ENCODE results near the gene UBE2E2. TPM values are rescaled to one million over a fixed set of nuclear protein-coding genes. Genes with fewer than 3 reads are reported as not detected.

UBE2E2 gene
- total RNA-seq, 2 donors from 2014 or later, result 6.4 to 9.6 TPM

- peaks cover 0 to 3% of the 10 kb centered on the region in 2 donors for H3K4me1 Mint-ChIP-seq (ENCODE audit: low read depth in 2 of 2)
- peaks cover 9 to 13% of the 10 kb centered on the region in 2 donors for H3K27me3 Mint-ChIP-seq
- peaks cover 4% of the 10 kb centered on the region for H3K9me3 Mint-ChIP-seq
- no peak overlapping the region for H3K27ac Mint-ChIP-seq
- H3K4me3 Mint-ChIP-seq, result no peak overlapping the region
- DNase-seq (ENCODE audit: low spot score) (no peak), ATAC-seq (no peak)
- no peaks in the 10 kb centered on the region for H3K36me3 Mint-ChIP-seq
These were observed 35.5 kb downstream of the UBE2E2 start for GRCh38 chr3:23238578-23238977.

GRCh38 chr3:23239211-23240068 is 36.3 kb downstream of the UBE2E2 start:
- Mint-ChIP-seq H3K36me3 (no peaks in the 10 kb centered on the region), H3K4me1 (ENCODE audit: low read depth in 2 of 2) (peaks cover 0 to 2% of the 10 kb centered on the region in 2 donors), H3K9me3 (peaks cover 4% of the 10 kb centered on the region), H3K27ac (no peak overlapping the region), H3K27me3 (peaks cover 9% of the 10 kb centered on the region in 2 donors), H3K4me3 (no peak overlapping the region)
- no peak for DNase-seq (ENCODE audit: low spot score)
- no peak for ATAC-seq

GRCh38 chr3:23240171-23240785 is 37.2 kb downstream of the UBE2E2 start:
- H3K27me3 Mint-ChIP-seq, result peaks cover 7 to 9% of the 10 kb centered on the region in 2 donors
- no peak for DNase-seq (ENCODE audit: low spot score)
- no peak overlapping the region for H3K27ac Mint-ChIP-seq
- H3K4me3 Mint-ChIP-seq, result no peak overlapping the region
- no peak for ATAC-seq
- H3K9me3 Mint-ChIP-seq, result peaks cover 4% of the 10 kb centered on the region
- H3K4me1 Mint-ChIP-seq (ENCODE audit: low read depth in 2 of 2), result no peaks in the 10 kb centered on the region
- H3K36me3 Mint-ChIP-seq, result no peaks in the 10 kb centered on the region

GRCh38 chr3:23241256-23241655 is 38.1 kb downstream of the UBE2E2 start:
- H3K27ac Mint-ChIP-seq, result no peak overlapping the region
- ATAC-seq (no peak), DNase-seq (ENCODE audit: low spot score) (no peak)
- no peaks in the 10 kb centered on the region for H3K9me3 Mint-ChIP-seq
- H3K4me3 Mint-ChIP-seq, result no peak overlapping the region
- H3K4me1 Mint-ChIP-seq (ENCODE audit: low read depth in 2 of 2), result no peaks in the 10 kb centered on the region
- H3K36me3 Mint-ChIP-seq, result no peaks in the 10 kb centered on the region
- peaks cover 3 to 9% of the 10 kb centered on the region in 2 donors for H3K27me3 Mint-ChIP-seq

- no peak for DNase-seq (ENCODE audit: low spot score)
- Mint-ChIP-seq H3K27ac (no peak overlapping the region), H3K4me1 (ENCODE audit: low read depth in 2 of 2) (no peaks in the 10 kb centered on the region), H3K36me3 (no peaks in the 10 kb centered on the region), H3K4me3 (no peak overlapping the region), H3K9me3 (no peaks in the 10 kb centered on the region), H3K27me3 (peaks cover 3 to 9% of the 10 kb centered on the region in 2 donors)
- ATAC-seq, result no peak
These were observed 39.0 kb downstream of the UBE2E2 start for GRCh38 chr3:23242106-23242505.

- DNase-seq (ENCODE audit: low spot score) (no peak), ATAC-seq (no peak)
- Mint-ChIP-seq H3K4me1 (ENCODE audit: low read depth in 2 of 2) (no peaks in the 10 kb centered on the region), H3K4me3 (no peak overlapping the region), H3K27me3 (peaks cover 3 to 16% of the 10 kb centered on the region in 2 donors), H3K9me3 (no peaks in the 10 kb centered on the region), H3K27ac (no peak overlapping the region), H3K36me3 (no peaks in the 10 kb centered on the region)
These were observed 41.4 kb downstream of the UBE2E2 start for GRCh38 chr3:23244324-23245041.

- Mint-ChIP-seq H3K36me3 (no peaks in the 10 kb centered on the region), H3K4me1 (ENCODE audit: low read depth in 2 of 2) (no peaks in the 10 kb centered on the region), H3K9me3 (no peaks in the 10 kb centered on the region), H3K27me3 (peaks cover 0 to 10% of the 10 kb centered on the region in 2 donors), H3K27ac (no peak overlapping the region), H3K4me3 (no peak overlapping the region)
- DNase-seq (ENCODE audit: low spot score) (no peak), ATAC-seq (no peak)
These were observed 43.5 kb downstream of the UBE2E2 start for GRCh38 chr3:23246651-23247050.

- ATAC-seq, result no peak
- no peaks in the 10 kb centered on the region for H3K36me3 Mint-ChIP-seq
- no peak overlapping the region for H3K4me3 Mint-ChIP-seq
- no peaks in the 10 kb centered on the region for H3K9me3 Mint-ChIP-seq
- DNase-seq (ENCODE audit: low spot score), result no peak
- H3K27me3 Mint-ChIP-seq, result peaks cover 0 to 8% of the 10 kb centered on the region in 2 donors
- no peaks in the 10 kb centered on the region for H3K4me1 Mint-ChIP-seq (ENCODE audit: low read depth in 2 of 2)
- no peak overlapping the region for H3K27ac Mint-ChIP-seq
These were observed 45.5 kb downstream of the UBE2E2 start for GRCh38 chr3:23248594-23249131.

- no peaks in the 10 kb centered on the region for H3K9me3 Mint-ChIP-seq
- no peak for ATAC-seq
These were observed 46.8 kb downstream of the UBE2E2 start for GRCh38 chr3:23249961-23250360.

GRCh38 chr3:23252122-23252521 is 49.0 kb downstream of the UBE2E2 start:
- peaks cover 0 to 8% of the 10 kb centered on the region in 2 donors for H3K27me3 Mint-ChIP-seq
- H3K9me3 Mint-ChIP-seq, result no peaks in the 10 kb centered on the region
- ATAC-seq (no peak), DNase-seq (ENCODE audit: low spot score) (no peak)
- H3K4me1 Mint-ChIP-seq (ENCODE audit: low read depth in 2 of 2), result no peaks in the 10 kb centered on the region
- H3K4me3 Mint-ChIP-seq, result no peak overlapping the region
- H3K36me3 Mint-ChIP-seq, result no peaks in the 10 kb centered on the region
- H3K27ac Mint-ChIP-seq, result no peak overlapping the region

More at GRCh38 chr3:23249961-23250360, 46.8 kb downstream of the UBE2E2 start:
- DNase-seq (ENCODE audit: low spot score), result no peak
- Mint-ChIP-seq H3K4me3 (no peak overlapping the region), H3K4me1 (ENCODE audit: low read depth in 2 of 2) (no peaks in the 10 kb centered on the region), H3K36me3 (no peaks in the 10 kb centered on the region), H3K27ac (no peak overlapping the region), H3K27me3 (peaks cover 0 to 8% of the 10 kb centered on the region in 2 donors)

- no peak overlapping the region for H3K4me3 Mint-ChIP-seq
- no peaks in the 10 kb centered on the region for H3K4me1 Mint-ChIP-seq (ENCODE audit: low read depth in 2 of 2)
- H3K36me3 Mint-ChIP-seq, result no peaks in the 10 kb centered on the region
- DNase-seq (ENCODE audit: low spot score) (no peak), ATAC-seq (no peak)
- peaks cover 2 to 9% of the 10 kb centered on the region in 2 donors for H3K27me3 Mint-ChIP-seq
- peaks cover 4% of the 10 kb centered on the region for H3K9me3 Mint-ChIP-seq
- no peak overlapping the region for H3K27ac Mint-ChIP-seq
These were observed 50.1 kb downstream of the UBE2E2 start for GRCh38 chr3:23253214-23253613.

- Mint-ChIP-seq H3K27ac (no peak overlapping the region), H3K9me3 (peaks cover 4% of the 10 kb centered on the region), H3K27me3 (peaks cover 2 to 5% of the 10 kb centered on the region in 2 donors), H3K4me1 (ENCODE audit: low read depth in 2 of 2) (no peaks in the 10 kb centered on the region), H3K36me3 (no peaks in the 10 kb centered on the region), H3K4me3 (no peak overlapping the region)
- DNase-seq (ENCODE audit: low spot score), result no peak
- no peak for ATAC-seq
These were observed 51.2 kb downstream of the UBE2E2 start for GRCh38 chr3:23254282-23254681.

- no peak for DNase-seq (ENCODE audit: low spot score)
- no peak overlapping the region for H3K27ac Mint-ChIP-seq
- H3K9me3 Mint-ChIP-seq, result peaks cover 4% of the 10 kb centered on the region
- H3K4me3 Mint-ChIP-seq, result no peak overlapping the region
- no peaks in the 10 kb centered on the region for H3K4me1 Mint-ChIP-seq (ENCODE audit: low read depth in 2 of 2)
- no peak for ATAC-seq
- H3K36me3 Mint-ChIP-seq, result no peaks in the 10 kb centered on the region
- peaks cover 2 to 5% of the 10 kb centered on the region in 2 donors for H3K27me3 Mint-ChIP-seq
These were observed 51.7 kb downstream of the UBE2E2 start for GRCh38 chr3:23254835-23255234.

All from natural killer cell treated with Interleukin-12 subunit alpha and Interleukin-12 subunit beta and Interleukin-15 and Interleukin-18, amount 100 ng/mL, for 72 hours (primary cell).